ENCODE results near the gene SLC6A6. TPM values are rescaled to one million over a fixed set of nuclear protein-coding genes. Genes with fewer than 3 reads are reported as not detected.

Gene SLC6A6
- total and polyA plus RNA-seq, 2 experiments from 2014 or later, result 27.5 to 150 TPM

GRCh38 chr3:14406766-14407165 is 4.4 kb downstream of the SLC6A6 start:
- Histone ChIP-seq H4K20me1 (replicated peaks; ENCODE audit: insufficient read depth) (peaks cover 57% of the 10 kb centered on the region), H3K27ac (ENCODE audit: low read depth) (no peak overlapping the region), H2AFZ (no peak overlapping the region), H3K36me3 (ENCODE audit: insufficient read depth) (no peaks in the 10 kb centered on the region; the same call in 1 of the 2 replicates), H3K4me3 (no peak overlapping the region), H3K4me2 (no peak overlapping the region), H3K27me3 (ENCODE audit: insufficient read depth) (no peaks in the 10 kb centered on the region), H3K4me1 (ENCODE audit: insufficient read depth) (peaks cover 48% of the 10 kb centered on the region), H3K79me2 (replicated peaks; ENCODE audit: insufficient read depth) (peaks cover 93% of the 10 kb centered on the region), H3F3A (replicated peaks; ENCODE audit: low read depth) (peaks cover 9% of the 10 kb centered on the region; the same call in 1 of the 2 replicates), H3K9me2 (ENCODE audit: insufficient read depth) (no peaks in the 10 kb centered on the region)
- no peaks in the 10 kb centered on the region for H3K9me3 Mint-ChIP-seq
- DNase-seq (ENCODE audit: low spot score) (no peak), ATAC-seq (no peak)
- peaks cover 25% of the 10 kb centered on the region for H3K27me3 Mint-ChIP-seq (ENCODE audit: insufficient read depth, low read depth, poor library complexity)
- H3K4me3 Mint-ChIP-seq, result no peak overlapping the region
- TF ChIP-seq ZNF331 (CRISPR knock-in tag; IDR thresholded peaks at IDR 0.05; ENCODE audit: low read depth) (no peak), CTCF (conservative IDR thresholded peaks at IDR 0.05; ENCODE audit: low read depth in 2 of 2) (no peak), CREB1 (CRISPR knock-in tag; IDR thresholded peaks at IDR 0.05; ENCODE audit: low read depth) (no peak), STAT1 (IDR thresholded peaks at IDR 0.05; ENCODE audit: unreplicated experiment) (no peak), POLR2AphosphoS5 (IDR thresholded peaks at IDR 0.05; ENCODE audit: low read depth) (no peak), ZNF114 (CRISPR knock-in tag; IDR thresholded peaks at IDR 0.05) (no peak), ETS1 (IDR thresholded peaks at IDR 0.05) (no peak), EZH2 (IDR thresholded peaks at IDR 0.05; ENCODE audit: low read depth, unreplicated experiment) (no peak), ZNF462 (CRISPR knock-in tag; IDR thresholded peaks at IDR 0.05) (no peak), NANOG (IDR thresholded peaks at IDR 0.05; ENCODE audit: borderline replicate concordance) (no peak), JUNB (IDR thresholded peaks at IDR 0.05; ENCODE audit: unreplicated experiment) (no peak), EZH2phosphoT487 (IDR thresholded peaks at IDR 0.05; ENCODE audit: unreplicated experiment) (no peak)
- TF ChIP-seq, protein P1, sequence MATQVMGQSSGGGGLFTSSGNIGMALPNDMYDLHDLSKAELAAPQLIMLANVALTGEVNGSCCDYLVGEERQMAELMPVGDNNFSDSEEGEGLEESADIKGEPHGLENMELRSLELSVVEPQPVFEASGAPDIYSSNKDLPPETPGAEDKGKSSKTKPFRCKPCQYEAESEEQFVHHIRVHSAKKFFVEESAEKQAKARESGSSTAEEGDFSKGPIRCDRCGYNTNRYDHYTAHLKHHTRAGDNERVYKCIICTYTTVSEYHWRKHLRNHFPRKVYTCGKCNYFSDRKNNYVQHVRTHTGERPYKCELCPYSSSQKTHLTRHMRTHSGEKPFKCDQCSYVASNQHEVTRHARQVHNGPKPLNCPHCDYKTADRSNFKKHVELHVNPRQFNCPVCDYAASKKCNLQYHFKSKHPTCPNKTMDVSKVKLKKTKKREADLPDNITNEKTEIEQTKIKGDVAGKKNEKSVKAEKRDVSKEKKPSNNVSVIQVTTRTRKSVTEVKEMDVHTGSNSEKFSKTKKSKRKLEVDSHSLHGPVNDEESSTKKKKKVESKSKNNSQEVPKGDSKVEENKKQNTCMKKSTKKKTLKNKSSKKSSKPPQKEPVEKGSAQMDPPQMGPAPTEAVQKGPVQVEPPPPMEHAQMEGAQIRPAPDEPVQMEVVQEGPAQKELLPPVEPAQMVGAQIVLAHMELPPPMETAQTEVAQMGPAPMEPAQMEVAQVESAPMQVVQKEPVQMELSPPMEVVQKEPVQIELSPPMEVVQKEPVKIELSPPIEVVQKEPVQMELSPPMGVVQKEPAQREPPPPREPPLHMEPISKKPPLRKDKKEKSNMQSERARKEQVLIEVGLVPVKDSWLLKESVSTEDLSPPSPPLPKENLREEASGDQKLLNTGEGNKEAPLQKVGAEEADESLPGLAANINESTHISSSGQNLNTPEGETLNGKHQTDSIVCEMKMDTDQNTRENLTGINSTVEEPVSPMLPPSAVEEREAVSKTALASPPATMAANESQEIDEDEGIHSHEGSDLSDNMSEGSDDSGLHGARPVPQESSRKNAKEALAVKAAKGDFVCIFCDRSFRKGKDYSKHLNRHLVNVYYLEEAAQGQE (IDR thresholded peaks at IDR 0.05; ENCODE audit: unreplicated experiment), result no peak
- no peak overlapping the region; the same call in 1 of the 2 replicates for H3K27ac Mint-ChIP-seq
- peaks cover 58% of the 10 kb centered on the region for H3K4me1 Mint-ChIP-seq
- peaks cover 45% of the 10 kb centered on the region for H3K36me3 Mint-ChIP-seq (ENCODE audit: low read depth)

All from GM23338 (cell line).